GM12878 (cell line): Measurements from ENCODE around the gene SLC4A2. TPM values are rescaled to one million over a fixed set of nuclear protein-coding genes. Genes with fewer than 3 reads are reported as not detected.

Source experiments
- ATAC-seq: fragments of 200-7000 bp; cut with Tn5 transposase; 3 replicates; pipeline ENCODE4 v1.9.1; 2020; ENCODE audit warnings: mild to moderate bottlenecking, moderate library complexity
- BruUV-seq: library from RNA; stranded (reverse); fragments of 400-500 nt; replicated peaks from 2 replicates; lab custom pipeline; 2021; lab: Mats Ljungman, UMichigan
- CTCF ChIA-PET: fragments of 300-600 bp; sonication (Branson Sonifier 250); formaldehyde crosslinking; extraction: SDS; loops from one replicate; lab custom pipeline; 2021; ENCODE audit warnings: inconsistent platforms; lab: Yijun Ruan, JAX
- POLR2A ChIA-PET: fragments of 350-600 bp; formaldehyde crosslinking; extraction: SDS; loops from one replicate; lab custom pipeline; 2021; ENCODE audit warnings: inconsistent platforms; lab: Charles Lee
- RAD21 ChIA-PET: fragments of 300-600 bp; sonication (Branson Sonifier 250); formaldehyde crosslinking; loops from one replicate; lab custom pipeline; 2023; ENCODE audit warnings: antibody characterized with exemption; ENCODE audit not compliant: unreplicated experiment; lab: Charles Lee
- SMC1A ChIA-PET: fragments of 300-600 bp; sonication (Branson Sonifier 250); formaldehyde crosslinking; loops from one replicate; lab custom pipeline; 2023; ENCODE audit not compliant: unreplicated experiment, uncharacterized antibody; lab: Charles Lee
- DNase-seq: peaks from one replicate; pipeline ENCODE4 v3.0.0-alpha.2; 2011; ENCODE audit warnings: low read depth, low spot score
- FAIRE-seq: peaks from 3 replicates; lab custom pipeline; 2011; peaks lifted over from hg19 to GRCh38; lab: Jason Lieb, UNC
- H2AFZ ChIP-seq: 2 replicates; pipeline ENCODE4 v1.6.0; 2011; ENCODE audit warnings: low read depth, low read length, control low read depth; ENCODE audit not compliant: control insufficient read depth
- H3K27ac ChIP-seq: 2 replicates; pipeline ENCODE4 v1.5.1; 2011; ENCODE audit warnings: control low read depth; ENCODE audit not compliant: control insufficient read depth, insufficient read depth
- H3K27me3 ChIP-seq, 2 experiments: replicated peaks in 1 of 2; 2 replicates each; pipeline versions ENCODE4 v1.6.0 to v1.6.1; 2011; ENCODE audit warnings: low read length in 1 of 2; ENCODE audit not compliant: control insufficient read depth in 2 of 2, insufficient read depth in 2 of 2
- H3K36me3 ChIP-seq, 2 experiments: 2 replicates each; pipeline ENCODE4 v1.5.1; 2011; ENCODE audit warnings: low read length in 1 of 2; ENCODE audit not compliant: control insufficient read depth in 2 of 2, insufficient read depth in 2 of 2
- H3K4me1 ChIP-seq: 2 replicates; pipeline ENCODE4 v1.6.1; 2011; ENCODE audit warnings: mild to moderate bottlenecking, low read length, moderate library complexity, mixed read lengths; ENCODE audit not compliant: control insufficient read depth, insufficient read depth
- H3K4me2 ChIP-seq: 2 replicates; pipeline ENCODE4 v1.6.0; 2011; ENCODE audit warnings: control low read depth; ENCODE audit not compliant: control insufficient read depth, insufficient read depth
- H3K4me3 ChIP-seq: fragments of 200-600 bp; sonication (generic); 2 replicates; pipeline ENCODE4 v1.5.1; 2016
- H3K79me2 ChIP-seq: 2 replicates; pipeline ENCODE4 v1.6.0; 2011; ENCODE audit warnings: low read length; ENCODE audit not compliant: control insufficient read depth, insufficient read depth
- H3K9ac ChIP-seq: 2 replicates; pipeline ENCODE4 v1.8.0; 2011; ENCODE audit warnings: low read length, control low read depth, mixed read lengths; ENCODE audit not compliant: control insufficient read depth, insufficient read depth
- H3K9me3 ChIP-seq: replicated peaks from 3 replicates; pipeline ENCODE4 v1.5.1; 2011; ENCODE audit warnings: mild to moderate bottlenecking, low read length; ENCODE audit not compliant: control insufficient read depth, insufficient read depth
- H4K20me1 ChIP-seq: 2 replicates; pipeline ENCODE4 v1.6.0; 2011; ENCODE audit not compliant: control insufficient read depth, insufficient read depth
- BHLHE40 ChIP-seq, 2 experiments: fragments of 450-650 bp in 1 of 2; IDR thresholded peaks; 2 replicates each; pipeline ENCODE4 v1.6.1; 2011 to 2017; ENCODE audit warnings: low read depth in 2 of 2, borderline replicate concordance in 1 of 2, improper control_type of control experiment in 1 of 2, low read length in 1 of 2, mild to moderate bottlenecking in 1 of 2
- HDAC6 ChIP-seq: fragments of 200-600 bp; sonication (generic); IDR thresholded peaks from one replicate; pipeline ENCODE4 v1.8.0; 2017; ENCODE audit warnings: antibody characterized with exemption; ENCODE audit not compliant: unreplicated experiment
- USF1 ChIP-seq: IDR thresholded peaks from 2 replicates; pipeline ENCODE4 v1.6.1; 2011; ENCODE audit warnings: borderline replicate concordance, low read depth, mild to moderate bottlenecking, moderate library complexity, mixed read lengths, low read length; ENCODE audit not compliant: insufficient read depth; ENCODE audit errors: extremely low read length
- ZNF274 ChIP-seq: IDR thresholded peaks from one replicate; pipeline ENCODE4 v1.8.0; 2011; ENCODE audit not compliant: insufficient read length, insufficient read depth
- WGBS: methylation state at CpG from one replicate; pipeline ENCODE4 v1.1.6; 2016; ENCODE audit warnings: low lambda C conversion rate; ENCODE audit not compliant: insufficient replicate concordance, insufficient coverage; ENCODE audit errors: missing lambda C conversion rate; 5-methylcytosine and 5-hydroxymethylcytosine counted together
- in situ Hi-C: fragments of 300-500 bp; cut with MboI; formaldehyde crosslinking; loops from 9 replicates; pipeline ENCODE4 v1.14.3; 2018; ENCODE audit warnings: mixed read lengths
- intact Hi-C: fragments of 100-400 bp; cut with micrococcal nuclease; formaldehyde crosslinking; loops from one replicate; pipeline ENCODE4 v1.14.2; 2022; ENCODE audit not compliant: unreplicated experiment
- polyA plus RNA-seq, 11 experiments: library from polyadenylated mRNA; depleted of rRNA in 4 of 11; unstranded in 6 of 11; stranded (reverse) in 5 of 11; fragments of >200 nt; fragmentation: Nextera tagmentation in 4 of 11; fragmentation: Illumina TruSeq in 1 of 11; extraction: Ambion mirVana in 4 of 11; extraction: Trizol in 1 of 11; gene quantifications; 1 replicate in 1 of 11; 2 replicates in 10 of 11; pipeline versions ENCODE4 v1.2.1 to v1.2.3, GENCODE V29; 2011 to 2016; ENCODE audit warnings: inconsistent platforms in 2 of 11, missing spikeins in 2 of 11, low read depth in 1 of 11
- total RNA-seq, 4 experiments: library from RNA; depleted of rRNA in 3 of 4; stranded (reverse); fragments of >200 nt in 3 of 4; fragmentation: Illumina TruSeq in 1 of 4; extraction: Trizol in 1 of 4; gene quantifications; 2 replicates each; pipeline versions ENCODE4 v1.2.1 to v1.2.3, GENCODE V29; 2013 to 2021

The SLC4A2 gene
- total and polyA plus RNA-seq, 10 of the 15 experiments (the other 5 are each of a cell fraction or from before 2014, with no cell fraction given): 2.7 to 78.6 (median 30.1) TPM

- peaks cover 8% of the 10 kb centered on the region for H3K4me1 ChIP-seq
- SMC1A ChIA-PET: interaction anchor here (1.0 to 1.4 kb wide), 2 partner anchors 10 to 140 kb away, joined by 3 read pairs; partner anchors contain the start of gene ABCB8
- intact Hi-C loops: no loop called here
- BruUV-seq: no TSS peak
- H3K4me3 ChIP-seq: no peak overlapping the region
- ATAC-seq (no peak), DNase-seq (no peak), FAIRE-seq (no peak)
- no peaks in the 10 kb centered on the region for H3K9me3 ChIP-seq
- peaks cover 8 to 10% of the 10 kb centered on the region in 2 experiments; a peak in 3 of 4 replicates for H3K27me3 ChIP-seq
- TF ChIP-seq HDAC6 (peak; percentile 41), USF1 (peak; percentile 9), ZNF274 (no peak), BHLHE40 (IDR thresholded peaks at IDR 0.05; ENCODE audit: borderline replicate concordance in 1 of 2, low read depth in 2 of 2, low read length in 1 of 2) (peak in 1 of 2 experiments; percentile 52; a peak in 2 of 4 replicates)
- peak overlapping the region; percentile 50 for H3K4me2 ChIP-seq
- POLR2A ChIA-PET: no interaction called here
- CTCF ChIA-PET: interaction anchor here (0.7 to 2.4 kb wide), 13 partner anchors 10 to 235 kb away, joined by 3 to 14 read pairs (median 4); partner anchors contain the start of gene ABCB8
- RAD21 ChIA-PET: interaction anchor here (0.7 to 1.1 kb wide), 2 partner anchors 56 to 121 kb away, joined by 3 read pairs; no protein-coding TSS in a partner anchor
- H3K36me3 ChIP-seq: no peaks in the 10 kb centered on the region
- H4K20me1 ChIP-seq: no peaks in the 10 kb centered on the region
- H3K27ac ChIP-seq: no peak overlapping the region
- no peak overlapping the region for H3K9ac ChIP-seq
- H2AFZ ChIP-seq: no peak overlapping the region
- H3K79me2 ChIP-seq: no peaks in the 10 kb centered on the region
- WGBS: 22% methylated on average over 63 of the region's 82 CpGs
- in situ Hi-C loops: no loop called here
These were observed 40.8 kb upstream of the SLC4A2 start for GRCh38 chr7:151018421-151019129.
